Amniotic stem cell (primary cell): ENCODE results near the gene SLC29A3.

Source experiments
- DNase-seq: peaks from one replicate; lab custom pipeline; 2025; lab: John Stamatoyannopoulos, UW

Gene SLC29A3

DNA sequence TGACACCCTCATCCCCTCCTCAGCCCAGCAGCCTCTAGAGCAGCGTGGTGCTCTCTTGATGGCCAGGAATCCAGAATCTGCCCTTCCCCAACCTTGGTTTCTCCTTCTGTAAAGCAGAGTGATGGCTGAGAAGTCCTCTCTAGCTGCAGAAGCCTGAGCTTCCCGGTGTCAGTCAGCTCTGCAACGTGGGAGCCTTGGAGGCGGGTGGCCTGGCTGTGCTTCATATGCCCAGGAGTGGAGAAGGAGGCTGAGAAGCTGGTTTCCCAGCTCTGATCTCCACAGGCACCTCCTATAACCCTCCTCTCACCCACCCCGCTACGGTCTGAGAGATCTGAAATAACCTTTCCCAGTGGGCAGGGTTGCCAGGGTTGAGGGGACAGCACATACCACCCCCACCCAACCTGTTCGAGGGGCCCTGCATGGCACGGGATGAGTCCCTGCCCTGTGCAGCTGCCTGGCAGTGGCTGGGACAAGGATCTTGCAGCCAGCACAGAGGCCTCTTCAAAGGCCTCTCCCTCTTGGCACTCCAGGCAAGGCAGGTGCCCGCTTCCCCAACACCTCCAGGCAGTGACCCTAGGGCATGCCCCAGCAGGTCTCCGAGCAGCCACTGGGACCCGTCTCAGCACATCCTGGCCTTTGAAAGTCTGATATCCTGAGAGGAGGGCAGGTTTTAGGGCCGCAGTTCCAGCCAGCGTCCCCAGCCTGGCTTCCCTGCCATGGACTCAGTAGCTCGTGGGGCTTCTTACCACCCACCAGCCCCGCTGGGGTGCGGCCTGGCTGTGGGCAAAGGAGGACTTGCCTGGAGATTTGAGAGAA, 18.3 kb upstream of the SLC29A3 start:
- no peak for DNase-seq

- no peak for DNase-seq
Observed at GRCh38 chr10:71301371-71301916, 17.6 kb upstream of the SLC29A3 start.

- DNase-seq = no peak
Observed at GRCh38 chr10:71302451-71302850, 16.6 kb upstream of the SLC29A3 start.

- peak; percentile 26 for DNase-seq
Observed at GRCh38 chr10:71302874-71303568, 16.0 kb upstream of the SLC29A3 start.

GRCh38 chr10:71303569-71303907, 15.5 kb upstream of the SLC29A3 start:
- DNase-seq = no peak

GRCh38 chr10:71304914-71305313, 14.1 kb upstream of the SLC29A3 start:
- DNase-seq = no peak

DNA sequence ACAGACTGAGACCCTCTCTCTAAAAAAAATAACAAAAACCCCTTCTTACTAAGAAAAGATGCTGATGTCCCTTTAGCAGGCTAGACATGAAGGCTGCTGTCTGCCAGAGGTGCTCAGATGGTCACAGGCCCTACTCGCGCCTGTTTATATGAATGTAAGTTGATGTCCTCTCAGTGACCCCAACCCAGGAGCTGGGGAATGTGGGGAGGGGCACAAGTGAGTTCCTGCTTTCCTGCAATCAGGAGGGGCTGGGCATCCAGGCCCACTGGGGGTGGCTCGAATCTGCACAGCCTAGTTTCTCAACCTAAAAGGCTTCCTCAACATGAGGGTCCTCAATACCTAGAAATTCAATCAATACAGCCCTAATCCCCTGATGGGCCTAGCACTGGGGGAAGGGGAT, 12.1 kb upstream of the SLC29A3 start:
- no peak for DNase-seq

DNA sequence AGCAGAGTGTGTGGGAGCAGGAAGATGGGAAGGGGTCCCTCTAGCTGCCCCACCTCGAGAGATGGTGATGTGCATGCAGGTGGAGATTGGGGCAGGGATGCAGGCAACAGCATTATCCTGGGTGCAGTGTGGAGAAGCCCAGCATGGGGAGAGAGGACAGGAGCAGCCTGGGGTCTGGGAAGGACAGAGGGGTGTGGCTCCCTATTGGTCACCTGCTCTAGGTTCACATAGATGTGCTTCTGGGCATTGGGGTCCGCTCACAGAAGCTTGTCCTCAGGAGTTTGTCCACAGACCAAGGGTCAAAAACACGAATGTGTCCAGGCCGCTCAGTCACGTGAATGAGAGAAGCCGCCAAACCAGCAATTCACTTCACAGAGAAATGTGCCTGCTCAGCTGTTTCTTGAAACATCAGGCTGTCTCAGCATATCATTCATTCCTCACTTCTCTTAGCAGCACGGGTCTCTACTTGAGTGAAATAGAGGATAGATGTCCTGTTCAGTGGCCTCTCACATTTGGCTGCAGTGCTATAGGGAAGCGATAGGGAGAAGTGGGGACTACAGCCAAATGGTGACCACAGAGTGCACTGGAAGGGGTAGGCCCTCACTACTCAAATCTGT, 11.5 kb upstream of the SLC29A3 start:
- no peak for DNase-seq

DNA sequence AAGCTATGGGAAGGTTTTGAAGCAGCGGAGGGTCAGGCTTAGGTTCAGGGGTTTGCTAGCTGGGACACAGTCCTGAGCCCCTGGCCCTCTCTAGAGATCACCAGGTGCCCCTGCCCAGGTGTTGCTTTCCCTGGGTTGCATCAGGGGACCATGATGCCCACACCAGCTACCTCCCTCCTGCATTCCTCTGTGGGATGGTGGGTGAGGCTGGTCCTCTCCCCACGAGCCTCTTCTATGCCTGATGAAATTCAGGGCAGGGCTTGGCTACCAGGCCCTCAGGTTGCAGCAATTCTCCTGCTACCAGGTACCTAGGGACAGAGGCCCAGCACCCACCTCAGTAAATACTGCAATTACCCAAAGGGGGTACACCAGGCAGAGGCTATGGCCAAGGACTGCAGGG, 10.8 kb upstream of the SLC29A3 start:
- no peak for DNase-seq

- DNase-seq = no peak
Observed at GRCh38 chr10:71308985-71309384, 10.1 kb upstream of the SLC29A3 start.

- no peak for DNase-seq
Observed at GRCh38 chr10:71309919-71310318, 9.1 kb upstream of the SLC29A3 start.

- no peak for DNase-seq
Observed at GRCh38 chr10:71312220-71312619, 6.8 kb upstream of the SLC29A3 start.

- no peak for DNase-seq
Observed at GRCh38 chr10:71312811-71313789, 6.0 kb upstream of the SLC29A3 start.

- DNase-seq = no peak
Observed at GRCh38 chr10:71314028-71314693, 4.9 kb upstream of the SLC29A3 start.

GRCh38 chr10:71314694-71315225, 4.3 kb upstream of the SLC29A3 start:
- DNase-seq = no peak

- DNase-seq = no peak
Observed at GRCh38 chr10:71316056-71316785, 2.8 kb upstream of the SLC29A3 start.

DNA sequence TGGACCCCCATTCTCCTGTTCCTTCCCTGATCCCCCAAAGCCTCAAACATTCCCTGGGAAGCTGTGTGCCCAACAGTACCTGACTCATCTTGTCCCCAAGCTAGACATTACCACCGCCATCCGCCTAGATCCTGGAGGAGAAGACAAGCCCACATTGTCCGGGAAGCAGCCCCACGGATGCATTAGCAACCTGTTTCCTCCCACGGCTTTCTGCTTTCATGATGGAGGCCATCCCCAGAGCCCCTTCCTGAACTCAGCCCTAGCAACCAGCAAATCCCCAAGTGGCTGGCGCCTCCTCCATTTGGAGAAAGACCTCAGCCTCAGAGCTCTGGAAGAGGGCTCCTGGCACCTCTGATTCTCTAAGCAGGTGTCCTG, 2.3 kb upstream of the SLC29A3 start:
- DNase-seq = no peak

- no peak for DNase-seq
Observed at GRCh38 chr10:71317739-71318138, 1.3 kb upstream of the SLC29A3 start.

- no peak for DNase-seq
Observed at GRCh38 chr10:71319800-71320392, 837 bp downstream of the SLC29A3 start.

DNA sequence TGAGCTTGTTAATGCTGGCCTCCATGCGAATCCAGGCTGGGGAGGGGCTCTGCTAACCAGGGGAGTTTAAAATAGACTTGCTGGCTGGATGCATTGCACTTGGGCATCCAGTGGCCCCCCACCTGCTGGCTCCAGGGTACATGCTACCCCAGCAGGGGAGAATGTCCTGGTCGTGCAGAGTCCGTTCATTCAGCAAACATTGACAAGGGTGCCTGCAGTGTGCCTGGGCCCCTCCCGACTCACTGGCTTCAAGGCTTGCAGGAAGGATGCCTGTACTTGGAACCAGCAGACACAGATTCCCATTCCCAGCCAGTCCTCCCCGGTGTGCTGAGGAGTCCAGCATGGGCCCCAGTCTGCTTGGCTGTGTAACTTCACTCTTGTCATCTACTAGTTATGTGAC, 1.5 kb downstream of the SLC29A3 start:
- no peak for DNase-seq
